Stimulated activated CD8-positive, alpha-beta memory T cell treated with anti-CD3 and anti-CD28 coated beads, Interleukin-15, amount 100 ng/mL, for 1 hour (primary cell): Measurements from ENCODE around the gene PCDHGB3.
"Not testable (repeated sequence)": the region's sequence is repeated elsewhere in the genome, so short reads cannot be mapped to it uniquely, and the experiment has no call there.

Experiments used
- DNase-seq: peaks from one replicate; pipeline ENCODE4 v3.0.0-alpha.2; 2020; ENCODE audit warnings: low read depth

Gene PCDHGB3

DNA sequence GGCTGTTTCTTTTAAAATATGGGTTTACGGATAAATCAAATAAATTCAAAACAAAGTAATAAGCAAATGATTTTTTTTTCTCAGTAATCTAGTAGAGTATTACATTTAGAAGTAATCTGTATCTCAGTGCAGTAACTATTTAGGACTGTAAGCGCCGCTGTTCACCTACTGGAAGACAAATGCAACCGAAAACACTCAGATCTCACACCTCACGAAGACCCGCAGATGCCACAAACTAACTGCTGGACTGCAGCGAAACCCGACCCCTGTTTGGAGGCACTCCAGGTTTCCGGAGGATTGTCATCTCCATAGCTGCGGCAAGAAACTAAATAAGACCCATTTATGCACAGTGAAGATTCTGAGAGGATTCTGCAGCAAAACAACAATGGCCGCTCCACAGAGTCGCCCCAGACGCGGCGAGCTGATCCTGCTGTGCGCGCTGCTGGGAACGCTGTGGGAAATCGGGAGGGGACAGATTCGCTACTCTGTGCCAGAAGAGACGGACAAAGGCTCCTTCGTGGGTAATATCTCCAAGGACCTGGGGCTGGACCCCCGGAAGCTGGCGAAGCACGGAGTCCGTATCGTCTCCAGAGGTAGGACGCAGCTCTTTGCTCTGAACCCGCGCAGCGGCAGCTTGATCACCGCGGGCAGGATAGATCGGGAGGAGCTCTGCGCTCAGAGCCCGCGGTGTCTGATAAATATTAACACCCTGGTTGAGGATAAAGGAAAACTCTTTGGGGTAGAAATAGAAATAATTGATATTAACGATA is 22.6 kb downstream of the PCDHGB3 start, which contains the start of gene PCDHGA8:
Gene PCDHGA8 (plus strand): TSS at position 205 of the 770 bp plus-strand sequence. CDS start 181 bp downstream, at position 386.
- DNase-seq, result no peak

DNA sequence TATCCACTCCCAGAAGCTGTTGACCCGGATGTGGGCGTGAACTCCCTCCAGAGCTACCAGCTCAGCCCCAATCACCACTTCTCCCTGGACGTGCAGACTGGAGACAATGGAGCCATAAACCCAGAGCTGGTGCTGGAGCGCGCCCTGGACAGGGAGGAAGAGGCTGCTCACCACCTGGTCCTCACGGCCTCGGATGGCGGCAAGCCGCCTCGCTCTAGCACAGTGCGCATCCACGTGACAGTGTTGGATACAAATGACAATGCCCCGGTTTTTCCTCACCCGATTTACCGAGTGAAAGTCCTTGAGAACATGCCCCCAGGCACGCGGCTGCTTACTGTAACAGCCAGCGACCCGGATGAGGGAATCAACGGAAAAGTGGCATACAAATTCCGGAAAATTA is 23.2 kb downstream of the PCDHGB3 start:
- no peak for DNase-seq

DNA sequence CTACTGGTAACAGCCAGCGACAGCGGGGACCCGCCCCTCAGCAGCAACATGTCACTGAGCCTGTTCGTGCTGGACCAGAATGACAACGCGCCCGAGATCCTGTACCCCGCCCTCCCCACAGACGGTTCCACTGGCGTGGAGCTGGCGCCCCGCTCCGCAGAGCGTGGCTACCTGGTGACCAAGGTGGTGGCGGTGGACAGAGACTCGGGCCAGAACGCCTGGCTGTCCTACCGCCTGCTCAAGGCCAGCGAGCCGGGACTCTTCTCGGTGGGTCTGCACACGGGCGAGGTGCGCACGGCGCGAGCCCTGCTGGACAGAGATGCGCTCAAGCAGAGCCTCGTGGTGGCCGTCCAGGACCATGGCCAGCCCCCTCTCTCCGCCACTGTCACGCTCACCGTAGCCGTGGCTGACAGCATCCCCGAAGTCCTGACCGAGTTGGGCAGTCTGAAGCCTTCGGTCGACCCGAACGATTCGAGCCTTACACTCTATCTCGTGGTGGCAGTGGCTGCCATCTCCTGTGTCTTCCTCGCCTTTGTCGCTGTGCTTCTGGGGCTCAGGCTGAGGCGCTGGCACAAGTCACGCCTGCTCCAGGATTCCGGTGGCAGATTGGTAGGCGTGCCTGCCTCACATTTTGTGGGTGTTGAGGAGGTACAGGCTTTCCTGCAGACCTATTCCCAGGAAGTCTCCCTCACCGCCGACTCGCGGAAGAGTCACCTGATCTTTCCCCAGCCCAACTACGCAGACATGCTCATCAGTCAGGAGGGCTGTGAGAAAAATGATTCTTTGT is 24.6 kb downstream of the PCDHGB3 start:
- DNase-seq, result not testable (repeated sequence)

GRCh38 chr5:141397756-141398551 is 27.9 kb downstream of the PCDHGB3 start, which contains the start of gene PCDHGB5:
TSS of gene PCDHGB5 (plus strand) at chr5:141397947. CDS start at chr5:141398128, 181 bp downstream.
- not testable (repeated sequence) for DNase-seq

DNA sequence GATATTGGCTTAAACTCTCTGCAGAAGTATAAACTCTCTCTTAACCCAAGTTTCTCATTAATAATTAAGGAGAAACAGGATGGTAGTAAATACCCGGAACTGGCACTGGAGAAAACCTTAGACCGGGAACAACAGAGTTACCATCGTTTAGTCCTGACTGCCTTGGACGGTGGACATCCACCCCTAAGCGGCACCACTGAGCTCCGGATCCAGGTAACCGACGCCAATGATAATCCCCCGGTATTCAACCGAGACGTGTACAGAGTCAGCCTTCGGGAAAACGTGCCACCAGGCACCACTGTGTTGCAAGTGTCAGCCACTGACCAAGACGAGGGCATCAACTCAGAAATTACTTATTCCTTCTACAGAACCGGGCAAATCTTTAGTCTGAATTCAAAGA is 28.6 kb downstream of the PCDHGB3 start:
- DNase-seq, result no peak

DNA sequence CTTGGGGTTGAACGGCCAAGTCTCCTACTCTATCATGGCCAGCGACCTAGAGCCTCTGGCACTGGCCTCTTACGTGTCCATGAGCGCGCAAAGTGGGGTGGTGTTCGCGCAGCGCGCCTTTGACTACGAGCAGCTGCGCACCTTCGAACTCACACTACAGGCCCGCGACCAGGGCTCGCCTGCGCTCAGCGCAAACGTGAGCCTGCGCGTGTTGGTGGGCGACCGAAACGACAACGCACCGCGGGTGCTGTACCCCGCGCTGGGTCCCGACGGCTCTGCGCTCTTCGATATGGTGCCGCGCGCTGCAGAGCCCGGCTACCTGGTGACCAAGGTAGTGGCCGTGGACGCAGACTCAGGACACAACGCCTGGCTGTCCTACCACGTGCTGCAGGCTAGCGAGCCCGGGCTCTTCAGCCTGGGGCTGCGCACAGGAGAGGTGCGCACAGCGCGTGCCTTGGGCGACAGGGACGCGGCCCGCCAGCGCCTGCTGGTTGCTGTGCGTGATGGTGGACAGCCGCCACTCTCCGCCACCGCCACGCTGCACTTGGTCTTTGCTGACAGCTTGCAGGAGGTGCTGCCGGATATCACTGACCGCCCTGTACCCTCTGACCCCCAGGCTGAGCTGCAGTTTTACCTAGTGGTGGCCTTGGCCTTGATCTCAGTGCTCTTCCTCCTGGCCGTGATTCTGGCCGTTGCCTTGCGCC is 29.7 kb downstream of the PCDHGB3 start:
- DNase-seq, result no peak

- DNase-seq, result no peak
These were observed 32.7 kb downstream of the PCDHGB3 start, which contains the start of gene PCDHGA9 for GRCh38 chr5:141402553-141403243. TSS of gene PCDHGA9 (plus strand) at chr5:141402778. CDS start at chr5:141402953, 175 bp downstream.

DNA sequence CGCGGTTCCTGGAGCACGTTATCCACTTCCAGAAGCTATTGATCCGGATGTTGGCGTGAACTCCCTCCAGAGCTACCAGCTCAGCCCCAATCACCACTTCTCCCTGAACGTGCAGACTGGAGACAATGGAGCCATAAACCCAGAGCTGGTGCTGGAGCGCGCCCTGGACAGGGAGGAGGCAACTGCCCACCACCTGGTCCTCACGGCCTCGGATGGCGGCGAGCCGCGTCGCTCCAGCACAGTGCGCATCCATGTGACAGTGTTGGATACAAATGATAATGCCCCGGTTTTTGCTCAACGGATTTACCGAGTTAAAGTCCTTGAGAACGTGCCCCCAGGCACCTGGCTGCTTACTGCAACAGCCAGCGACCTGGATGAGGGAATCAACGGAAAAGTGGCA is 33.3 kb downstream of the PCDHGB3 start:
- no peak for DNase-seq

- not testable (repeated sequence) for DNase-seq
These were observed 37.9 kb downstream of the PCDHGB3 start, which contains the start of gene PCDHGB6 for GRCh38 chr5:141407790-141408505. TSS of gene PCDHGB6 (plus strand) at chr5:141408021. CDS start at chr5:141408203, 182 bp downstream.

- DNase-seq, result no peak
These were observed 39.7 kb downstream of the PCDHGB3 start for GRCh38 chr5:141409598-141410306.

- no peak for DNase-seq
These were observed 41.5 kb downstream of the PCDHGB3 start for GRCh38 chr5:141411575-141411974.

GRCh38 chr5:141412854-141413539 is 43.0 kb downstream of the PCDHGB3 start, which contains the start of gene PCDHGA10:
TSS of gene PCDHGA10 (plus strand) at chr5:141412987. CDS start at chr5:141413176, 189 bp downstream.
- DNase-seq, result peak; percentile 29

GRCh38 chr5:141413540-141414069 is 43.6 kb downstream of the PCDHGB3 start:
- DNase-seq, result no peak

- DNase-seq, result not testable (repeated sequence)
These were observed 44.7 kb downstream of the PCDHGB3 start for GRCh38 chr5:141414548-141415274.

- not testable (repeated sequence) for DNase-seq
These were observed 45.2 kb downstream of the PCDHGB3 start for GRCh38 chr5:141415275-141415618.

DNA sequence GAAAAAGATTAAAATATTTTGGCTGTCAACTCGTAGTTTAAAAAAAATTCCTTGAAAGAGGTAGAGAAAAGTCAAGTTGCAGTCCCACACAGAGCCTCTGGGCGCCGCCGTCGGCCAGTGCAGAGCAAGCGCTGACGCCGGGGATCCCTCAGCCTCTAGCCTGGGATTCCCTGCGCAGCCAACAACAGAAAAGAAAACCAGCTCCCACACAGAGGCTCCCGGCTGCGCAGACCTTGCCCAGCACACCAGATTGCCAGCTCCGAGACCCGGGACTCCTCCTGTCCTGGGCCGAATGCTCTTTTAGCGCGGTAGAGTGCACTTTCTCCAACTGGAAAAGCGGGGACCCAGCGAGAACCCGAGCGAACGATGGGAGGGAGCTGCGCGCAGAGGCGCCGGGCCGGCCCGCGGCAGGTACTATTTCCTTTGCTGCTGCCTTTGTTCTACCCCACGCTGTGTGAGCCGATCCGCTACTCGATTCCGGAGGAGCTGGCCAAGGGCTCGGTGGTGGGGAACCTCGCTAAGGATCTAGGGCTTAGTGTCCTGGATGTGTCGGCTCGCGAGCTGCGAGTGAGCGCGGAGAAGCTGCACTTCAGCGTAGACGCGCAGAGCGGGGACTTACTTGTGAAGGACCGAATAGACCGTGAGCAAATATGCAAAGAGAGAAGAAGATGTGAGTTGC is 47.6 kb downstream of the PCDHGB3 start, which contains the start of gene PCDHGB7:
Gene PCDHGB7 (plus strand): TSS at position 184 of the 679 bp plus-strand sequence. CDS start 183 bp downstream, at position 367.
- DNase-seq, result not testable (repeated sequence)
